B cell (primary cell): ENCODE data around the gene RBM25.
"Not testable (repeated sequence)": the region's sequence is repeated elsewhere in the genome, so short reads cannot be mapped to it uniquely, and the experiment has no call there.

Experiments used
- EZH2 ChIP-seq: IDR thresholded peaks from 2 replicates; pipeline ENCODE4 v1.6.1; 2012; ENCODE audit warnings: borderline replicate concordance, low read depth, mild to moderate bottlenecking, moderate library complexity, low read length; ENCODE audit not compliant: insufficient read depth, poor library complexity, severe bottlenecking
- TF ChIP-seq, protein P1 (sequence below): fragments of 200-600 bp; IDR thresholded peaks from one replicate; pipeline ENCODE4 v1.8.0; 2022; ENCODE audit warnings: antibody characterized with exemption, mild to moderate bottlenecking

GRCh38 chr14:73015552-73015951 lies 42.8 kb upstream of the RBM25 start:
- TF ChIP-seq, protein P1, sequence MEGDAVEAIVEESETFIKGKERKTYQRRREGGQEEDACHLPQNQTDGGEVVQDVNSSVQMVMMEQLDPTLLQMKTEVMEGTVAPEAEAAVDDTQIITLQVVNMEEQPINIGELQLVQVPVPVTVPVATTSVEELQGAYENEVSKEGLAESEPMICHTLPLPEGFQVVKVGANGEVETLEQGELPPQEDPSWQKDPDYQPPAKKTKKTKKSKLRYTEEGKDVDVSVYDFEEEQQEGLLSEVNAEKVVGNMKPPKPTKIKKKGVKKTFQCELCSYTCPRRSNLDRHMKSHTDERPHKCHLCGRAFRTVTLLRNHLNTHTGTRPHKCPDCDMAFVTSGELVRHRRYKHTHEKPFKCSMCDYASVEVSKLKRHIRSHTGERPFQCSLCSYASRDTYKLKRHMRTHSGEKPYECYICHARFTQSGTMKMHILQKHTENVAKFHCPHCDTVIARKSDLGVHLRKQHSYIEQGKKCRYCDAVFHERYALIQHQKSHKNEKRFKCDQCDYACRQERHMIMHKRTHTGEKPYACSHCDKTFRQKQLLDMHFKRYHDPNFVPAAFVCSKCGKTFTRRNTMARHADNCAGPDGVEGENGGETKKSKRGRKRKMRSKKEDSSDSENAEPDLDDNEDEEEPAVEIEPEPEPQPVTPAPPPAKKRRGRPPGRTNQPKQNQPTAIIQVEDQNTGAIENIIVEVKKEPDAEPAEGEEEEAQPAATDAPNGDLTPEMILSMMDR, result not testable (repeated sequence)
- not testable (repeated sequence) for TF ChIP-seq EZH2
